GM19395 (cell line): Measurements from ENCODE around the gene BPIFB4.
"Not testable (repeated sequence)": the region's sequence is repeated elsewhere in the genome, so short reads cannot be mapped to it uniquely, and the experiment has no call there.

ENCODE experiments used
- ATAC-seq: cut with Tn5 transposase; IDR thresholded peaks from one replicate; pipeline ENCODE4 v1.9.1; 2021; ENCODE audit warnings: mild to moderate bottlenecking, moderate library complexity; ENCODE audit not compliant: unreplicated experiment

Gene BPIFB4

GRCh38 chr20:33083544-33084340, 4.3 kb downstream of the BPIFB4 start:
- no peak for ATAC-seq

- no peak for ATAC-seq
Observed at GRCh38 chr20:33084722-33085121, 5.3 kb downstream of the BPIFB4 start.

- no peak for ATAC-seq
Observed at GRCh38 chr20:33086052-33086722, 6.7 kb downstream of the BPIFB4 start.

- ATAC-seq, result no peak
Observed at GRCh38 chr20:33091147-33091546, 11.7 kb downstream of the BPIFB4 start.

GRCh38 chr20:33091693-33092092, 12.2 kb downstream of the BPIFB4 start:
- ATAC-seq, result no peak

- no peak for ATAC-seq
Observed at GRCh38 chr20:33092361-33092760, 12.9 kb downstream of the BPIFB4 start.

- no peak for ATAC-seq
Observed at GRCh38 chr20:33093074-33093473, 13.6 kb downstream of the BPIFB4 start.

- ATAC-seq, result no peak
Observed at GRCh38 chr20:33093582-33093981, 14.1 kb downstream of the BPIFB4 start.

GRCh38 chr20:33095249-33095648, 15.8 kb downstream of the BPIFB4 start:
- ATAC-seq, result no peak

- not testable (repeated sequence) for ATAC-seq
Observed at GRCh38 chr20:33095902-33096584, 16.6 kb downstream of the BPIFB4 start.

GRCh38 chr20:33097001-33097400, 17.6 kb downstream of the BPIFB4 start:
- ATAC-seq, result no peak

GRCh38 chr20:33099843-33100538, 20.5 kb downstream of the BPIFB4 start:
- no peak for ATAC-seq

GRCh38 chr20:33103556-33103955, 24.1 kb downstream of the BPIFB4 start:
- ATAC-seq, result no peak

- ATAC-seq, result no peak
Observed at GRCh38 chr20:33104336-33104735, 24.9 kb downstream of the BPIFB4 start.

- no peak for ATAC-seq
Observed at GRCh38 chr20:33105316-33105924, 26.0 kb downstream of the BPIFB4 start.

GRCh38 chr20:33106058-33106620, 26.7 kb downstream of the BPIFB4 start:
- ATAC-seq, result not testable (repeated sequence)

GRCh38 chr20:33108661-33109060, 29.2 kb downstream of the BPIFB4 start:
- no peak for ATAC-seq

- ATAC-seq, result no peak
Observed at GRCh38 chr20:33110147-33110825, 30.8 kb downstream of the BPIFB4 start.

GRCh38 chr20:33111306-33111705, 31.9 kb downstream of the BPIFB4 start:
- no peak for ATAC-seq
